MM.1S (cell line): ENCODE results near the gene CTNNA1.
A peak's percentile ranks its signal among the peaks of the same experiment; 100 is the strongest.

Source experiments
- EZH2 ChIP-seq: fragments of 300-600 bp; sonication (generic); optimal IDR thresholded peaks from 2 replicates; pipeline ENCODE3; 2017; ENCODE audit warnings: low read depth, mild to moderate bottlenecking, antibody characterized with exemption, low read length, mixed read lengths
- EZH2phosphoT487 ChIP-seq: fragments of 300-600 bp; sonication (generic); IDR thresholded peaks from 2 replicates; pipeline ENCODE4 v1.6.1; 2018; ENCODE audit warnings: antibody characterized with exemption, low read length
- TF ChIP-seq, protein P1 (sequence below): fragments of 300-600 bp; sonication (generic); IDR thresholded peaks from 2 replicates; pipeline ENCODE4 v1.5.1; 2016; ENCODE audit warnings: antibody characterized with exemption, low read length, mixed read lengths

- TF ChIP-seq, protein P1, sequence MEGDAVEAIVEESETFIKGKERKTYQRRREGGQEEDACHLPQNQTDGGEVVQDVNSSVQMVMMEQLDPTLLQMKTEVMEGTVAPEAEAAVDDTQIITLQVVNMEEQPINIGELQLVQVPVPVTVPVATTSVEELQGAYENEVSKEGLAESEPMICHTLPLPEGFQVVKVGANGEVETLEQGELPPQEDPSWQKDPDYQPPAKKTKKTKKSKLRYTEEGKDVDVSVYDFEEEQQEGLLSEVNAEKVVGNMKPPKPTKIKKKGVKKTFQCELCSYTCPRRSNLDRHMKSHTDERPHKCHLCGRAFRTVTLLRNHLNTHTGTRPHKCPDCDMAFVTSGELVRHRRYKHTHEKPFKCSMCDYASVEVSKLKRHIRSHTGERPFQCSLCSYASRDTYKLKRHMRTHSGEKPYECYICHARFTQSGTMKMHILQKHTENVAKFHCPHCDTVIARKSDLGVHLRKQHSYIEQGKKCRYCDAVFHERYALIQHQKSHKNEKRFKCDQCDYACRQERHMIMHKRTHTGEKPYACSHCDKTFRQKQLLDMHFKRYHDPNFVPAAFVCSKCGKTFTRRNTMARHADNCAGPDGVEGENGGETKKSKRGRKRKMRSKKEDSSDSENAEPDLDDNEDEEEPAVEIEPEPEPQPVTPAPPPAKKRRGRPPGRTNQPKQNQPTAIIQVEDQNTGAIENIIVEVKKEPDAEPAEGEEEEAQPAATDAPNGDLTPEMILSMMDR: peak; percentile 37
- TF ChIP-seq EZH2 (no peak), EZH2phosphoT487 (no peak)
Observed at GRCh38 chr5:138725153-138725817, 27.9 kb upstream of the CTNNA1 start.
